ENCODE data around the gene LRRC23.
A peak's percentile ranks its signal among the peaks of the same experiment; 100 is the strongest.
"Not testable (repeated sequence)": the region's sequence is repeated elsewhere in the genome, so short reads cannot be mapped to it uniquely, and the experiment has no call there.

Gene LRRC23

DNA sequence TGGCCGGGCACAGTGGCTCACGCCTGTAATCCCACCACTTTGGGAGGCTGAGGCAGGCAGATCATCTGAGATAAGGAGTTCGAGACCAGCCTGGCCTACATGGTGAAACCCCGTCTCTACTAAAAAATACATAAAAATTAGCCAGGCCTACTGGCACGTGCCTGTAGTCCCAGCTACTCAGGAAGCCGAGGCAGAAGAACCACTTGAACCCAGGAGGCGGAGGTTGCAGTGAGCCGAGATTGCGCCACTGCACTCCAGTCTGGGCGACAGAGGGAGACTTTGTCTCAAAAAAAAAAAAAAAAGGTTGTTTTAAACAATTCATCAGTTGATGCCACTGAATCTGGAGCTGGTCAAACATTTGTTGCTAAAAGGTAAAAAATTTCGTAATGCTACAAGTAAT, 24.8 kb upstream of the LRRC23 start:
- not testable (repeated sequence) for H3K9me3 ChIP-seq (replicated peaks; ENCODE audit: low read length); H3K4me2 ChIP-seq (ENCODE audit: low read length); H3K27me3 ChIP-seq (ENCODE audit: control insufficient read depth, insufficient read depth, low read length); H3K9ac ChIP-seq (ENCODE audit: low read depth, low read length); H3K4me1 ChIP-seq (ENCODE audit: control insufficient read depth, insufficient read depth, low read length); H3K4me3 ChIP-seq (ENCODE audit: low read length)
- peaks cover 13% of the 10 kb centered on the region for H3K36me3 ChIP-seq (ENCODE audit: insufficient read depth, low read length)

DNA sequence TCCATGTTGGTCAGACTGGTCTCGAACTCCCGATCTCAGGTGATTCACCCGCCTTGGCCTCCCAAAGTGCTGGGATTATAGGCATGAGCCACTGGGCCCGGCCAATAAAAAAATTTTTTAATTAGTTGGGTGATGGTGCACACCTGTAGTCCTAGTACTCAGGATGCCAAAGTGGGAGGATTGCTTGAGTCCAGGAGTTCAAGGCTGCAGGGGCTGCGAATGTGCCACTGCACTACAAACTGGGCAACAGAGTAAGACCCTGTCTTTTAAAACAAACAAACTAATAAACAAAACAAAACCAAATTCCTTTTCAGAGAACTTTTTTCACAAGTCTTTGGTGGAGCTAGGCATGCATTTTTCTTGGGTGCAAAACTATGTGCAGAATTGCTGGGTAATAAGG, 21.4 kb upstream of the LRRC23 start:
- Histone ChIP-seq H3K4me3 (ENCODE audit: low read length) (no peak overlapping the region), H3K36me3 (ENCODE audit: insufficient read depth, low read length) (peaks cover 17% of the 10 kb centered on the region), H3K4me1 (ENCODE audit: control insufficient read depth, insufficient read depth, low read length) (no peaks in the 10 kb centered on the region), H3K9me3 (replicated peaks; ENCODE audit: low read length) (no peaks in the 10 kb centered on the region), H3K9ac (ENCODE audit: low read depth, low read length) (no peak overlapping the region), H3K27me3 (ENCODE audit: control insufficient read depth, insufficient read depth, low read length) (no peaks in the 10 kb centered on the region), H3K4me2 (ENCODE audit: low read length) (no peak overlapping the region)

DNA sequence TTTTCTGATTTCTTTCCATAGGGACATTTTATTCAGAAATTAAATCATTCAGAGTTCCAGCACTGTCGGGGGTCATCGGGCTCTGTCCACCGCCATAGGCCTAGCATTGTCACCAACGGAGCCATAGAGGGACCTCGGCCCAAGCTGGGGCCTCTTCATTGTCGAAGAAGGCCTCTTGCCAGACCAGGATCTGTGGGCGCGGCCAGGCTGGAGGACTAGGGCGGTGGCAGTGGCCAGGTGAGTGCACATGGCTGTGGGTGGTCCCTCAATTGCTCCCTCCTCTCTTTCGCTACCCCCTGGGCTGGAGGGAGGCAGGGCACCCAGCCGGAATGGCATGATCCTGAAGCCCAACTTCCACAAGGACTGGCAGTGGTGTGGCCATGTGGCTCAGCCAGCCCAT, 20.9 kb upstream of the LRRC23 start:
- Histone ChIP-seq H3K4me3 (ENCODE audit: low read length) (no peak overlapping the region), H3K36me3 (ENCODE audit: insufficient read depth, low read length) (peaks cover 17% of the 10 kb centered on the region), H3K27me3 (ENCODE audit: control insufficient read depth, insufficient read depth, low read length) (no peaks in the 10 kb centered on the region), H3K9me3 (replicated peaks; ENCODE audit: low read length) (no peaks in the 10 kb centered on the region), H3K4me1 (ENCODE audit: control insufficient read depth, insufficient read depth, low read length) (no peaks in the 10 kb centered on the region), H3K9ac (ENCODE audit: low read depth, low read length) (no peak overlapping the region), H3K4me2 (ENCODE audit: low read length) (no peak overlapping the region)

DNA sequence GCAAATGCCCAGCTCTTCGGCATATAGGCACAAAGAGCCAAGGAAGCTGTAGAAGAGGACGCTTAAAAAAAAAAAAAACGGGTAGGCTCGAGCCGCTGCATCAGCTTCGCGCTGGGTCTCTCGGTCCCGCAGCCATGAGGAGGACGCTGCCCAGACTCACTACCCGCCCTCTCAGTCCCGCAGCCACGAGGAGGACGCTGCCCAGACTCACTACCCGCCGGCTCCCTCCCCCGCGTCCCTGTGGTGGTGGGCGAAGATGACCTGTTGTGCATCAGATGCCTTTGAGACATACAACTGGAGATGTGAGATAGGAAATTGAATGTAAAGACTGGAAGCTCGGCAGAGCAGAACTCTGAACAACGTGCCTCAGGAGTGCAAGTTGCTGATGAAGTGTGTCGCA, 20.1 kb upstream of the LRRC23 start:
- no peak overlapping the region for H3K9ac ChIP-seq (ENCODE audit: low read depth, low read length)
- no peaks in the 10 kb centered on the region for H3K4me1 ChIP-seq (ENCODE audit: control insufficient read depth, insufficient read depth, low read length)
- H3K36me3 ChIP-seq (ENCODE audit: insufficient read depth, low read length) = peaks cover 17% of the 10 kb centered on the region
- H3K4me2 ChIP-seq (ENCODE audit: low read length) = no peak overlapping the region
- no peaks in the 10 kb centered on the region for H3K27me3 ChIP-seq (ENCODE audit: control insufficient read depth, insufficient read depth, low read length)
- H3K9me3 ChIP-seq (replicated peaks; ENCODE audit: low read length) = no peaks in the 10 kb centered on the region
- H3K4me3 ChIP-seq (ENCODE audit: low read length) = no peak overlapping the region

DNA sequence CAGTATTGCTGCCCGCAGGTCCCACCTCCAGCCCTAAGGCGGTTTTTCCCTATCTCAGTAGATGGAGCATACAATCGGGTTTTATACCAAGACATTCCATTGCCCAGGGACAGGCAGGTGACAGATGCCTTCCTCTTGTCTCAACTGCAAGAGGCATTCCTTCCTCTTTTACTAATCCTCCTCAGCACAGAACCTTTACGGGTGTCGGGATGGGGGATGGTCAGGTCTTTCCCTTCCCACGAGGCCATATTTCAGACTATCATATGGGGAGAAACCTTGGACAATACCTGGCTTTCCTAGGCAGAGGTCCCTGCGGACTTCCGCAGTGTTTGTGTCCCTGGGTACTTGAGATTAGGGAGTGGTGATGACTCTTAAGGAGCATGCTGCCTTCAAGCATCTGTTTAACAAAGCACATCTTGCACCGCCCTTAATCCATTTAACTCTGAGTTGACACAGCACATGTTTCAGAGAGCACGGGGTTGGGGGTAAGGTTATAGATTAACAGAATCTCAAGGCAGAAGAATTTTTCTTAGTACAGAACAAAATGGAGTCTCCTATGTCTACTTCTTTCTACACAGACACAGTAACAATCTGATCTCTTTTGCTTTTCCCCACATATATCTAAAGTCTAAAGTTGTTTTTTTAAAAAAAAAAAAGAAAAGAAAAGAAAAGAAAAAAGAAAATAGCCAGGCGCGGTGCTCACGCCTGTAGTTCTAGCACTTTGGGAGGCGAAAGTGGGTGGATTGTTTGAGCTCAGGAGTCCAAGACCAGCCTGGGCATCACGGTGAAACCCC, 18.2 kb upstream of the LRRC23 start:
- not testable (repeated sequence) for H3K9me3 ChIP-seq (replicated peaks; ENCODE audit: low read length); H3K4me2 ChIP-seq (ENCODE audit: low read length); H3K4me1 ChIP-seq (ENCODE audit: control insufficient read depth, insufficient read depth, low read length); H3K9ac ChIP-seq (ENCODE audit: low read depth, low read length); H3K27me3 ChIP-seq (ENCODE audit: control insufficient read depth, insufficient read depth, low read length); H3K4me3 ChIP-seq (ENCODE audit: low read length)
- H3K36me3 ChIP-seq (ENCODE audit: insufficient read depth, low read length) = peaks cover 17% of the 10 kb centered on the region

DNA sequence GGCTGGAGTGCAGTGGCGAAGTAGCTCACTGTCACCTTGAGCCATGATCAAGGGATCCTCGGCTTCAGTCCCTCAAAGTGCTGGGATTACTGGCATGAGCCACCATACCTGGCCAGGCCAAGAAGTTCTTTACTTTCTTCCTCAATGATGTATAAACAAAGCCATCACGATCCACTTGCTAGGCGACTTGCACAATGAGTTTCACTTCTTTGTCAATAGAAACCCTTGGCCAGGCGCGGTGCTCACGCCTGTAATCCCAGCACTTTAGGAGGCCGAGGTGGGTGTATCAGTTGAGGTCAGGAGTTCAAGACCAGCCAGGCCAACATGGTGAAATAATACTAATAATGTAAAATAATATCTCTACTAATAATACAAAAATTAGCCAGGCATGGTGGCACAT, 17.2 kb upstream of the LRRC23 start:
- Histone ChIP-seq H3K9ac (ENCODE audit: low read depth, low read length) (no peak overlapping the region), H3K36me3 (ENCODE audit: insufficient read depth, low read length) (peaks cover 17% of the 10 kb centered on the region), H3K4me2 (ENCODE audit: low read length) (no peak overlapping the region), H3K4me3 (ENCODE audit: low read length) (no peak overlapping the region), H3K27me3 (ENCODE audit: control insufficient read depth, insufficient read depth, low read length) (no peaks in the 10 kb centered on the region), H3K4me1 (ENCODE audit: control insufficient read depth, insufficient read depth, low read length) (peaks cover 13% of the 10 kb centered on the region), H3K9me3 (replicated peaks; ENCODE audit: low read length) (no peaks in the 10 kb centered on the region)

DNA sequence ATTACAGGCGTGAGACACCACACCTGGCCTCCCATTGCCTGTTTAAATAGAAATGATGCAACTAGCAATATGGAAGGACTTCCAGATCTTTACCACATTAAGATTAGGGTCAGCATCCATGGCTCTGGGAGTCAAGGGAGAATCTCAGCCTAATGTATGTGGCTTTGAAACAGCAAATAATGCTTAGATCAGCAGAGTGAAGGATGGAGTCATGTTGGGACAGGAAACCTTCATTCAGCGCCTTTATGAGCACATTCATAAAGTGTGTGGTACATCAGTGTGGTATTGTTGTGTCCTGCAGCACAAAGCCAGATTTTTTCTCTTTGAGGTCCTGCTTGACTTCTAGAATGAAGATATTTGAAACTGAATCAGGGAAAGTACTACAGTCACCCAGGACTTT, 16.3 kb upstream of the LRRC23 start:
- H3K36me3 ChIP-seq (ENCODE audit: insufficient read depth, low read length) = peaks cover 17% of the 10 kb centered on the region
- H3K4me2 ChIP-seq (ENCODE audit: low read length) = no peak overlapping the region
- no peak overlapping the region for H3K4me3 ChIP-seq (ENCODE audit: low read length)
- no peaks in the 10 kb centered on the region for H3K9me3 ChIP-seq (replicated peaks; ENCODE audit: low read length)
- peaks cover 13% of the 10 kb centered on the region for H3K4me1 ChIP-seq (ENCODE audit: control insufficient read depth, insufficient read depth, low read length)
- no peak overlapping the region for H3K9ac ChIP-seq (ENCODE audit: low read depth, low read length)
- H3K27me3 ChIP-seq (ENCODE audit: control insufficient read depth, insufficient read depth, low read length) = no peaks in the 10 kb centered on the region

DNA sequence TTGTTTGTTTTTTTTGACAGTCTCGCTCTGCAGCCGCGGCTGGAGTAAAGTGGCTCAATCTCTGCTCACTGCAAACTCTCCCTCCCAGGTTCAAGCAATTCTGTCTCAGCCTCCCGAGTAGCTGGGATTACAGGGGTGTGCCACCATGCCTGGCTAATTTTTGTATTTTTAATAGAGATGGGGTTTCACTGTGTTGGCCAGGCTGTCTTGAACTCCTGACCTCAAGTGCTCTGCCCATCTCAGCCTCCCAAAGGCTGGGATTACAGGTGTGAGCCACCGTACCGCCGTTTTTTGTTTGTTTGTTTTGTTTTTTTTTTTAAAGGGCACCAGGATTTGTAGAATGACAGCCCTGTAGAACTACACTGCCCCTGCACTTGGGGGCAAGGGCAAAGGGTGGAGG, 15.8 kb upstream of the LRRC23 start:
- Histone ChIP-seq H3K4me1 (ENCODE audit: control insufficient read depth, insufficient read depth, low read length) (peaks cover 13% of the 10 kb centered on the region), H3K36me3 (ENCODE audit: insufficient read depth, low read length) (peaks cover 14% of the 10 kb centered on the region)
- not testable (repeated sequence) for H3K4me2 ChIP-seq (ENCODE audit: low read length); H3K4me3 ChIP-seq (ENCODE audit: low read length); H3K27me3 ChIP-seq (ENCODE audit: control insufficient read depth, insufficient read depth, low read length); H3K9me3 ChIP-seq (replicated peaks; ENCODE audit: low read length); H3K9ac ChIP-seq (ENCODE audit: low read depth, low read length)

DNA sequence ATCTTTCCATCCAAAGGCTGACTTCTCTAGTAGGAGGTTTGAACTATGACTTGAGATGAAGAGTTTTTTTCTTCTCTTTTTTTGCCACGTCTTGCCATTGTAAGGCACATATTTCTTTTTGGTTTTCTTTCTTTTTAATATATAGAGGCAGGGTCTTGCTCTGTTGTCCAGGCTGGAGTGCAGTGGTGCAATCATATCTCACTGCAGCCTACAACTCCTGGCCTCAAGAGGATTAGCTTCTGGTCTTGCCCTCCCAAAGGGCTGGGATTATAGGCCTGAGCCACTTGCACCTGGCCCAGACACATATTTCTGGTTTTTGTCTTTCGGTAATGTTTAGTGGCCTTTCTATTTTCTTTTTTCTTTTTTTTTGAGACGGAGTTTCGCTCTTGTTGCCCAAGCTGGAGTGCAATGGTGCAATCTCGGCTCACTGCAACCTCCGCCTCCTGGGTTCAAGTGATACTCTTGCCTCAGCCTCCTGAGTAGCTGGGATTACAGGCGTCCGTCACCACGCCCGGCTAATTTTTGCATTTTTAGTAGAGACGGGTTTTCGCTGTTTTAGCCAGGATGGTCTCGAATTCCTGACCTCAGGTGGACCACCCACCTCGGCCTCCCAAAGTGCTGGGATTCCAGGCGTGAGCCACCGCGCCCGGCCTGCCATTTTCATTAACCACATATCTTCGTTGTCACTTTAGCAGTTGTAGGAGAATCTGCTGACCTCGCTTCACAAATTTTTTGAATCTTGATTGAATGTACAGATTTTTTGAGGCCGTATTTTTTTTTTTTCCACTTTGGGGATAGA, 14.6 kb upstream of the LRRC23 start:
- H3K4me3 ChIP-seq (ENCODE audit: low read length); H3K36me3 ChIP-seq (ENCODE audit: insufficient read depth, low read length); H3K9me3 ChIP-seq (replicated peaks; ENCODE audit: low read length); H3K27me3 ChIP-seq (ENCODE audit: control insufficient read depth, insufficient read depth, low read length): not testable (repeated sequence)
- peaks cover 13% of the 10 kb centered on the region for H3K4me1 ChIP-seq (ENCODE audit: control insufficient read depth, insufficient read depth, low read length)
- peak overlapping the region; percentile 78 for H3K4me2 ChIP-seq (ENCODE audit: low read length)
- peak overlapping the region; percentile 79 for H3K9ac ChIP-seq (ENCODE audit: low read depth, low read length)

DNA sequence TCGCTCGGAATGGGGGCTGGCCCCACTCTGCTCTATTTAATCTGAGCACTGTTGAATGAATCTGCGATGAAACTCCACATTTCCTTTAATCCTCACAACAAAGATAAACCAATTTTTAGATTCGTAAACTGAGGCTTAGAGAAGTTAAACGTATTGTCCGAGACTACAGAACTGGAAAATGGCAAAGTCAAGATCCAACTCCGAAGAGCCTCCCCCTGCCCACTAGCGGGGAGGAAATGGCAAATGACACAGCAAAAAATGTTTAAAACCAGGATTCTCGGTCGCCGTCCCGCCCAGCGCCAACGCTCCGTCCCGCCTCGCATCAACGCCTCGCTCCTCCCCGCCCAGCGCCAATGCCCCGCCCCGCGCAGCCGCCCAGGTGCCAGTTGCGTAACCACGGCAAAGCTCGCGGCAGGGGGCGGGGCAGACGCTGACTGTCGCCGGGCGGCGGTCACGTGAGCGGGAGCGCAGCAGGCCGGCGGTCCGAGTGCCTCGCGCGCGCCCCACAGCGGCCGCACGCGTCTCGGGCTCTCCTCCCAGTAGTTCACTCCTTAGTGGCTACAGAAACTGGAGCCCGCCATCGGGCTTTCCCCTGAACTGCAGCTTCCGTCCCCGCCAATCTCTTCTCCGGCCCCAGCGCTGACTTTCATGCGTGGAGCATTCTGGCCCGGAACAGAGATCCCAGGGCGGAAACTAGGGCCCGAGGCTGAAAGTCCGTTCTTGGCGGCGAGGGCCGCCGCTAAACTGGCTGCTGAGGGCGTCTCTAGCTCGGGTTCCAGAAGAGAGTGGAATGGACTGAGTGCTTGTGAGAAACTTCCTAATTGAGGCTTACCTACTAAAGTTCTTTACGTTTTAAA, 13.6 kb upstream of the LRRC23 start:
- Histone ChIP-seq H3K4me2 (ENCODE audit: low read length) (peak overlapping the region; percentile 98), H3K4me3 (ENCODE audit: low read length) (peak overlapping the region; percentile 72), H3K36me3 (ENCODE audit: insufficient read depth, low read length) (no peaks in the 10 kb centered on the region), H3K9ac (ENCODE audit: low read depth, low read length) (peak overlapping the region; percentile 95), H3K4me1 (ENCODE audit: control insufficient read depth, insufficient read depth, low read length) (peaks cover 13% of the 10 kb centered on the region), H3K27me3 (ENCODE audit: control insufficient read depth, insufficient read depth, low read length) (no peaks in the 10 kb centered on the region), H3K9me3 (replicated peaks; ENCODE audit: low read length) (no peaks in the 10 kb centered on the region)

DNA sequence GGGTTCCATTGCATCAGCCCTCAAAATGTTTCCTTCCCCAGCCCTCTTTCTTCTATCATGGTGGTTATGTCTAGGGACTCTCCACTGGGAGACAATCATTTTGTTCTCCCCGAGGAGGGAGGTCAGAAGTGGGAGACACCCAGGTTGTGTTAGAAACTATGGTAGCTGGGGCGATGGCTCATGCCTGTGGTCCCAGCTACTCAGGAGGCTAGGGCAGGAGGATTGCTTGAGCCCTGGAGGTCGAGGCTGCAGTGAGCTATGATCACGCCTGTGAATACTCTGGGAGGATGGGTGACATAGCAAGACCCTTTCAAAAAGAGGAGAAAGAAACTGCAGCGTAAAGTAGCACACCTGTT, 13.0 kb upstream of the LRRC23 start:
- no peaks in the 10 kb centered on the region for H3K9me3 ChIP-seq (replicated peaks; ENCODE audit: low read length)
- peak overlapping the region; percentile 72 for H3K4me3 ChIP-seq (ENCODE audit: low read length)
- no peaks in the 10 kb centered on the region for H3K36me3 ChIP-seq (ENCODE audit: insufficient read depth, low read length)
- H3K27me3 ChIP-seq (ENCODE audit: control insufficient read depth, insufficient read depth, low read length) = no peaks in the 10 kb centered on the region
- H3K4me2 ChIP-seq (ENCODE audit: low read length) = peak overlapping the region; percentile 98
- H3K9ac ChIP-seq (ENCODE audit: low read depth, low read length) = peak overlapping the region; percentile 95
- H3K4me1 ChIP-seq (ENCODE audit: control insufficient read depth, insufficient read depth, low read length) = peaks cover 13% of the 10 kb centered on the region
